Peyer's patch (tissue), 4 donors: ENCODE data around the gene AP3M1.

Source experiments
- POLR2A ChIP-seq, 2 donors: fragments of 450-650 bp; IDR thresholded peaks; one replicate each; pipeline ENCODE4 v1.5.1; 2017; ENCODE audit warnings: antibody characterized with exemption in 2 of 2, mild to moderate bottlenecking in 2 of 2, moderate library complexity in 2 of 2
- TF ChIP-seq, protein P1 (sequence below), 6 experiments: fragments of 450-650 bp in 4 of 6; fragments of 200-600 bp in 2 of 6; sonication (generic) in 1 of 6; IDR thresholded peaks; one replicate each; pipeline ENCODE4 v1.5.1; 2017 to 2019; ENCODE audit warnings: antibody characterized with exemption in 6 of 6, mild to moderate bottlenecking in 3 of 6, moderate library complexity in 1 of 6

DNA sequence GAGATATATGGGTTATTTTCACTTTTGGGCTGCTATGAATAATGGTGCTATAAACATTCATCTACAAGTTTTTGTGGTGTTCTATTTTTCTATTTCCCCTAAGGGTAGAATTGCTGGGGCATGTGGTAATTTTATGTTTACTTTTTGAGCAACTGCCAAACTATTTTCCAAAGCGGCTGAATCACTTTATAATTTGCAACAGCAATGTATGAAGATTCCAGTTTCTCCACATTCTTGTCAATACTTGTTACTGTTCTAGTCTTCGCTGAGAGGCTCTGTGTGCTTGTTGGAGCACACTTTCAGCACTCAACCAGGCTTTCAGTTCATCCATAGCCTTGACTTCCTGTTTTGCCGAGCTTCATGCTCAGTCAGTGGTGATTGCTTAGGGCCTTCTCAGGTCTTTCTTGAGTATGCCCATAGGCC lies 39.4 kb upstream of the AP3M1 start:
- TF ChIP-seq POLR2A (IDR thresholded peaks at IDR 0.05), result no peak
- TF ChIP-seq, protein P1, sequence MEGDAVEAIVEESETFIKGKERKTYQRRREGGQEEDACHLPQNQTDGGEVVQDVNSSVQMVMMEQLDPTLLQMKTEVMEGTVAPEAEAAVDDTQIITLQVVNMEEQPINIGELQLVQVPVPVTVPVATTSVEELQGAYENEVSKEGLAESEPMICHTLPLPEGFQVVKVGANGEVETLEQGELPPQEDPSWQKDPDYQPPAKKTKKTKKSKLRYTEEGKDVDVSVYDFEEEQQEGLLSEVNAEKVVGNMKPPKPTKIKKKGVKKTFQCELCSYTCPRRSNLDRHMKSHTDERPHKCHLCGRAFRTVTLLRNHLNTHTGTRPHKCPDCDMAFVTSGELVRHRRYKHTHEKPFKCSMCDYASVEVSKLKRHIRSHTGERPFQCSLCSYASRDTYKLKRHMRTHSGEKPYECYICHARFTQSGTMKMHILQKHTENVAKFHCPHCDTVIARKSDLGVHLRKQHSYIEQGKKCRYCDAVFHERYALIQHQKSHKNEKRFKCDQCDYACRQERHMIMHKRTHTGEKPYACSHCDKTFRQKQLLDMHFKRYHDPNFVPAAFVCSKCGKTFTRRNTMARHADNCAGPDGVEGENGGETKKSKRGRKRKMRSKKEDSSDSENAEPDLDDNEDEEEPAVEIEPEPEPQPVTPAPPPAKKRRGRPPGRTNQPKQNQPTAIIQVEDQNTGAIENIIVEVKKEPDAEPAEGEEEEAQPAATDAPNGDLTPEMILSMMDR (IDR thresholded peaks at IDR 0.05), result no peak
